GM12891 (cell line): ENCODE measurements around the gene CHST7.

Source experiments
- DNase-seq: peaks from one replicate; pipeline ENCODE4 v3.0.0; 2011; ENCODE audit warnings: low spot score; ENCODE audit not compliant: insufficient read length
- FAIRE-seq: peaks from 2 replicates; lab custom pipeline; 2011; peaks lifted over from hg19 to GRCh38; lab: Jason Lieb, UNC
- PAX5 ChIP-seq: IDR thresholded peaks from 2 replicates; pipeline ENCODE4 v1.6.1; 2011; ENCODE audit warnings: low read length, moderate library complexity, mild to moderate bottlenecking; ENCODE audit not compliant: insufficient read depth, severe bottlenecking
- POLR2A ChIP-seq: IDR thresholded peaks from 2 replicates; pipeline ENCODE4 v1.6.1; 2011; ENCODE audit warnings: low read depth, low read length, control low read depth
- POLR2AphosphoS5 ChIP-seq: IDR thresholded peaks from 2 replicates; pipeline ENCODE4 v1.6.1; 2011; ENCODE audit warnings: low read depth, low read length, control low read depth
- POU2F2 ChIP-seq: IDR thresholded peaks from 2 replicates; pipeline ENCODE4 v1.6.1; 2011; ENCODE audit warnings: low read depth, mild to moderate bottlenecking, control low read depth, low read length, moderate library complexity
- SPI1 ChIP-seq: IDR thresholded peaks from 2 replicates; pipeline ENCODE4 v1.6.1; 2011; ENCODE audit warnings: low read depth, low read length, control low read depth
- TAF1 ChIP-seq: IDR thresholded peaks from 2 replicates; pipeline ENCODE4 v1.6.1; 2011; ENCODE audit warnings: low read depth, low read length, control low read depth

Gene CHST7

GRCh38 chrX:46643636-46644035, 70.1 kb downstream of the CHST7 start:
- DNase-seq (no peak), FAIRE-seq (no peak)
- no peak for TF ChIP-seq TAF1
- no peak for TF ChIP-seq PAX5
- no peak for TF ChIP-seq POU2F2
- TF ChIP-seq SPI1, result peak; percentile 70

DNA sequence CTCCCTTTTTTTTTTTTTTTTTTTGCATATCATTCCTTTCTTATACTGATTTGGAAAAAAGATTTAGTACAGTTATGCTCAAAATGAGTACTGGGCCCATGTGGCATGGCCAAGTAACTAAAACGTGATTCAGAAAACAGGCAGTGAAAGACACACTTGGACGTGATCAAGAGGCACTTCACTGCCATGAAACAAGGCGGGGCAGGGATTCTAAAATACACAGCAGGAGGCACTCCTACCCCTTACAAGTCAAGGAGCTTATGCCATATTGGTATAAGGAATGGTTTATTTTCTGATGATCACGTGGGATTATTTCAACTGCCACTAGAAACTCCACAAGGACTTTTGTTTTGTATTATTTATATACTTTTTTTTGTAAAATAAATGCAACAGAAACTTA, 72.0 kb downstream of the CHST7 start:
- TF ChIP-seq POLR2A (no peak), POLR2AphosphoS5 (no peak), PAX5 (no peak), TAF1 (no peak), POU2F2 (no peak), SPI1 (no peak)
- FAIRE-seq (peak; percentile 67), DNase-seq (no peak)

- FAIRE-seq, result peak; percentile 31
- TF ChIP-seq TAF1 (no peak), PAX5 (no peak), SPI1 (no peak), POLR2A (no peak), POLR2AphosphoS5 (no peak), POU2F2 (no peak)
- no peak for DNase-seq
Observed at GRCh38 chrX:46647251-46647650, 73.7 kb downstream of the CHST7 start.
